ENCODE data around the gene KBTBD4. TPM values are rescaled to one million over a fixed set of nuclear protein-coding genes. Genes with fewer than 3 reads are reported as not detected.
A peak's percentile ranks its signal among the peaks of the same experiment; 100 is the strongest.

Gene KBTBD4
- total RNA-seq, 1 experiment from 2014 or later: 12.5 TPM

DNA sequence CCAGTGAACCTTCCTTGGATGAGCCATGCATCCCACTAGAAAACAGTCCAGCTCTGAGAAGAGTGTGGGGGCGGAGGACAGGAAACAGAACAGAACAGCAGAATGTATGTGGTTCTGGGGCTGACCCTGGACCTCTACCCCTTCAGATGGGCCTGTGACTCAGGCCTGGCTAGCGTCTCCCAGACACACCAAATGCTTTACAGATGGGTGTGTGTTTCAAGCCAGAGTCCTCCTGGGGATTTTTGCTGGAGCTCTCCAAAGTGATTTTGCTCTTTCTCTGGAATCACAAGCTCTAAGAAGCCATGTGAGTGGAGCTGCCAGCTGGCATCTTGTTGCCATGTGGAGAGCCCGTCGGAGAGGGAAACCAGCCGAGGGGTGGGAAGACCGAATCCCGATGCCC, 28.6 kb upstream of the KBTBD4 start:
- H3K4me3 Mint-ChIP-seq (ENCODE audit: unreplicated experiment): no peak overlapping the region
- Histone ChIP-seq H3K36me3 (ENCODE audit: control insufficient read depth, insufficient read depth, low read length) (no peaks in the 10 kb centered on the region; the same call in 1 of the 2 replicates), H3K9me3 (no peaks in the 10 kb centered on the region), H3K4me3 (ENCODE audit: low read depth, low read length) (no peak overlapping the region), H3K27me3 (replicated peaks; ENCODE audit: control insufficient read depth, insufficient read depth, low read length) (no peaks in the 10 kb centered on the region), H3K4me1 (no peaks in the 10 kb centered on the region)
- no TSS peak for BruUV-seq (replicated peaks)
- H3K27me3 Mint-ChIP-seq (ENCODE audit: insufficient read depth, unreplicated experiment): no peaks in the 10 kb centered on the region
- CTCF ChIA-PET: no interaction called here
- peak in 1 of 2 experiments; percentile 22 for DNase-seq
- H3K36me3 Mint-ChIP-seq (ENCODE audit: insufficient read depth, unreplicated experiment): peaks cover 15% of the 10 kb centered on the region
- no peaks in the 10 kb centered on the region for H3K9me3 Mint-ChIP-seq (ENCODE audit: unreplicated experiment)
- POLR2A ChIA-PET: no interaction called here
- no peak overlapping the region for H3K27ac Mint-ChIP-seq (ENCODE audit: unreplicated experiment)
- H3K4me1 Mint-ChIP-seq (ENCODE audit: low read depth, unreplicated experiment): no peaks in the 10 kb centered on the region
- intact Hi-C loops (cut with micrococcal nuclease; ENCODE audit: unreplicated experiment): no loop called here
- TF ChIP-seq, protein P1, sequence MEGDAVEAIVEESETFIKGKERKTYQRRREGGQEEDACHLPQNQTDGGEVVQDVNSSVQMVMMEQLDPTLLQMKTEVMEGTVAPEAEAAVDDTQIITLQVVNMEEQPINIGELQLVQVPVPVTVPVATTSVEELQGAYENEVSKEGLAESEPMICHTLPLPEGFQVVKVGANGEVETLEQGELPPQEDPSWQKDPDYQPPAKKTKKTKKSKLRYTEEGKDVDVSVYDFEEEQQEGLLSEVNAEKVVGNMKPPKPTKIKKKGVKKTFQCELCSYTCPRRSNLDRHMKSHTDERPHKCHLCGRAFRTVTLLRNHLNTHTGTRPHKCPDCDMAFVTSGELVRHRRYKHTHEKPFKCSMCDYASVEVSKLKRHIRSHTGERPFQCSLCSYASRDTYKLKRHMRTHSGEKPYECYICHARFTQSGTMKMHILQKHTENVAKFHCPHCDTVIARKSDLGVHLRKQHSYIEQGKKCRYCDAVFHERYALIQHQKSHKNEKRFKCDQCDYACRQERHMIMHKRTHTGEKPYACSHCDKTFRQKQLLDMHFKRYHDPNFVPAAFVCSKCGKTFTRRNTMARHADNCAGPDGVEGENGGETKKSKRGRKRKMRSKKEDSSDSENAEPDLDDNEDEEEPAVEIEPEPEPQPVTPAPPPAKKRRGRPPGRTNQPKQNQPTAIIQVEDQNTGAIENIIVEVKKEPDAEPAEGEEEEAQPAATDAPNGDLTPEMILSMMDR (IDR thresholded peaks at IDR 0.05; ENCODE audit: insufficient read depth in 1 of 2, low read depth in 1 of 2, low read length in 1 of 2, severe bottlenecking in 1 of 2, unreplicated experiment in 1 of 2): no peak

DNA sequence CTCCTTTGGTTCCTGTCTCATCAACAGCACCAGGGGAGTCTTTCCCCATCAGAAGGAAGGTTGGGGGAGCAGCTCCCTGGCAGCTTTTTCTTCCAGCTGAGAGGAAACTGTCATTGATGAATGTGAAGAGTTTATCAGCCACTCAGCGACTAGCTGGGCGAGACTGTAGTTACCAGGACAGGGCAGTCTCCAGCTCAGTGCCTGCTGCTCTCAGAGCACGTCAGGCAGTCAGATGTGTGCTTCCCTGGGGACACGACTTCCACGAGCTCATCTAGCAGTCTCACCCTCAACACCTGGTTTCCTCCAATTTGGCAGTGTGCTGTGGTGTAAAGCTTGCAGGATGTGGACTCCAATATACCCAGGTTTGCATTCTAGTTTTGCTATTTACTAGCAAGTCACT, 28.0 kb upstream of the KBTBD4 start:
- Mint-ChIP-seq H3K27ac (ENCODE audit: unreplicated experiment) (no peak overlapping the region), H3K9me3 (ENCODE audit: unreplicated experiment) (no peaks in the 10 kb centered on the region), H3K27me3 (ENCODE audit: insufficient read depth, unreplicated experiment) (no peaks in the 10 kb centered on the region), H3K4me1 (ENCODE audit: low read depth, unreplicated experiment) (no peaks in the 10 kb centered on the region), H3K36me3 (ENCODE audit: insufficient read depth, unreplicated experiment) (peaks cover 15% of the 10 kb centered on the region), H3K4me3 (ENCODE audit: unreplicated experiment) (no peak overlapping the region)
- TF ChIP-seq, protein P1 (IDR thresholded peaks at IDR 0.05; ENCODE audit: insufficient read depth in 1 of 2, low read depth in 1 of 2, low read length in 1 of 2, severe bottlenecking in 1 of 2, unreplicated experiment in 1 of 2): no peak
- DNase-seq: no peak
- Histone ChIP-seq H3K4me3 (ENCODE audit: low read depth, low read length) (no peak overlapping the region), H3K36me3 (ENCODE audit: control insufficient read depth, insufficient read depth, low read length) (no peaks in the 10 kb centered on the region; the same call in 1 of the 2 replicates), H3K27me3 (replicated peaks; ENCODE audit: control insufficient read depth, insufficient read depth, low read length) (no peaks in the 10 kb centered on the region), H3K9me3 (no peaks in the 10 kb centered on the region), H3K4me1 (no peaks in the 10 kb centered on the region)
- no TSS peak for BruUV-seq (replicated peaks)
- ChIA-PET POLR2A (no interaction called here), CTCF (no interaction called here)
- intact Hi-C loops (cut with micrococcal nuclease; ENCODE audit: unreplicated experiment): no loop called here

DNA sequence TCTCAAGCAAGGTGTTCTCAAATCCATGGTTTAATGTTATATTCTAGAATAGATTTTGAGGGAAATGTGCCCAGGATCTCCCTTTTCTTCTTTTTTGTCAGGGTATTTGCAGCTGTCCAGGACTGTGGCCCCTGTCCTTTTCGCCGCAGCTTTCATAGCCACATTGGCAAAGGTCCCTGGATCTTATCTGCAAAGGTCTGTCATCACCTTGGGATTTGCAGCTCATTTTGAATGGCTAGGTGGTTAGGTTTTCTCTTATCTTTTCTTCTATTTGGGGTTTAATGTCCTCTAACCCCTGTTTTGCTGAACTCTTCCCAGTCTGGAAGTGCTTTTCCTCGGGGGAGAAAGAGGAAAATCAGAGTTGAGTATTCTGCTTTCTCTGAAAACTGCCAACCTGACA, 27.2 kb upstream of the KBTBD4 start:
- ChIA-PET CTCF (no interaction called here), POLR2A (interaction anchor here (0.6 kb wide), 1 partner anchor 49 kb away, joined by 3 read pairs; no protein-coding TSS in a partner anchor)
- no peaks in the 10 kb centered on the region for H3K9me3 Mint-ChIP-seq (ENCODE audit: unreplicated experiment)
- Histone ChIP-seq H3K27me3 (replicated peaks; ENCODE audit: control insufficient read depth, insufficient read depth, low read length) (no peaks in the 10 kb centered on the region), H3K4me3 (ENCODE audit: low read depth, low read length) (no peak overlapping the region), H3K36me3 (ENCODE audit: control insufficient read depth, insufficient read depth, low read length) (no peaks in the 10 kb centered on the region; the same call in 1 of the 2 replicates), H3K9me3 (no peaks in the 10 kb centered on the region), H3K4me1 (no peaks in the 10 kb centered on the region)
- BruUV-seq (replicated peaks): no TSS peak
- H3K4me3 Mint-ChIP-seq (ENCODE audit: unreplicated experiment): no peak overlapping the region
- H3K27me3 Mint-ChIP-seq (ENCODE audit: insufficient read depth, unreplicated experiment): no peaks in the 10 kb centered on the region
- no peak for DNase-seq
- peaks cover 15% of the 10 kb centered on the region for H3K36me3 Mint-ChIP-seq (ENCODE audit: insufficient read depth, unreplicated experiment)
- intact Hi-C loops (cut with micrococcal nuclease; ENCODE audit: unreplicated experiment): no loop called here
- no peak overlapping the region for H3K27ac Mint-ChIP-seq (ENCODE audit: unreplicated experiment)
- TF ChIP-seq, protein P1 (IDR thresholded peaks at IDR 0.05; ENCODE audit: insufficient read depth in 1 of 2, low read depth in 1 of 2, low read length in 1 of 2, severe bottlenecking in 1 of 2, unreplicated experiment in 1 of 2): no peak
- no peaks in the 10 kb centered on the region for H3K4me1 Mint-ChIP-seq (ENCODE audit: low read depth, unreplicated experiment)

Measured in Caco-2 (cell line).